ENCODE results near the gene SORBS1.

SORBS1 gene

GRCh38 chr10:95564291-95564690 is 3.1 kb upstream of the SORBS1 start:
- no peak for DNase-seq

- DNase-seq: no peak
These were observed 1.3 kb upstream of the SORBS1 start for GRCh38 chr10:95562341-95562965.

- no peak for DNase-seq
These were observed 650 bp upstream of the SORBS1 start for GRCh38 chr10:95561864-95562177.

GRCh38 chr10:95560278-95561176 is 644 bp downstream of the SORBS1 start:
- peak; percentile 39 for DNase-seq

GRCh38 chr10:95559896-95560277 is 1.3 kb downstream of the SORBS1 start:
- DNase-seq: no peak

- DNase-seq: no peak
These were observed 1.7 kb downstream of the SORBS1 start for GRCh38 chr10:95559471-95559870.

- no peak for DNase-seq
These were observed 2.4 kb downstream of the SORBS1 start for GRCh38 chr10:95558593-95559320.

- no peak for DNase-seq
These were observed 4.0 kb downstream of the SORBS1 start for GRCh38 chr10:95556994-95557767.

GRCh38 chr10:95553674-95554073 is 7.5 kb downstream of the SORBS1 start:
- DNase-seq: no peak

- DNase-seq: no peak
These were observed 8.4 kb downstream of the SORBS1 start for GRCh38 chr10:95552679-95553342.

GRCh38 chr10:95550073-95550672 is 11.0 kb downstream of the SORBS1 start:
- peak; percentile 55 for DNase-seq

- no peak for DNase-seq
These were observed 13.3 kb downstream of the SORBS1 start for GRCh38 chr10:95547791-95548435.

GRCh38 chr10:95547197-95547596 is 14.0 kb downstream of the SORBS1 start:
- DNase-seq: no peak

- no peak for DNase-seq
These were observed 15.2 kb downstream of the SORBS1 start for GRCh38 chr10:95545981-95546380.

- no peak for DNase-seq
These were observed 16.2 kb downstream of the SORBS1 start for GRCh38 chr10:95544783-95545500.

- no peak for DNase-seq
These were observed 17.7 kb downstream of the SORBS1 start for GRCh38 chr10:95543459-95543858.

GRCh38 chr10:95542761-95543160 is 18.4 kb downstream of the SORBS1 start:
- DNase-seq: no peak

GRCh38 chr10:95542330-95542729 is 18.8 kb downstream of the SORBS1 start:
- DNase-seq: no peak

GRCh38 chr10:95540514-95541052 is 20.6 kb downstream of the SORBS1 start:
- no peak for DNase-seq

GRCh38 chr10:95539560-95540284 is 21.4 kb downstream of the SORBS1 start:
- DNase-seq: no peak
